Activated CD4-positive, CD25-positive, alpha-beta regulatory T cell treated with anti-CD3 and anti-CD28 coated beads, Interleukin-2, amount 50 U/mL, for 24 hours (primary cell): ENCODE results near the gene COL13A1.

Experiments used
- ATAC-seq, 2 donors: fragments of 150-1000 bp; cut with Tn5 transposase; one replicate each; pipeline ENCODE4 v1.10.0; 2021; ENCODE audit warnings: mild to moderate bottlenecking in 1 of 2, moderate library complexity in 1 of 2

The COL13A1 gene

DNA sequence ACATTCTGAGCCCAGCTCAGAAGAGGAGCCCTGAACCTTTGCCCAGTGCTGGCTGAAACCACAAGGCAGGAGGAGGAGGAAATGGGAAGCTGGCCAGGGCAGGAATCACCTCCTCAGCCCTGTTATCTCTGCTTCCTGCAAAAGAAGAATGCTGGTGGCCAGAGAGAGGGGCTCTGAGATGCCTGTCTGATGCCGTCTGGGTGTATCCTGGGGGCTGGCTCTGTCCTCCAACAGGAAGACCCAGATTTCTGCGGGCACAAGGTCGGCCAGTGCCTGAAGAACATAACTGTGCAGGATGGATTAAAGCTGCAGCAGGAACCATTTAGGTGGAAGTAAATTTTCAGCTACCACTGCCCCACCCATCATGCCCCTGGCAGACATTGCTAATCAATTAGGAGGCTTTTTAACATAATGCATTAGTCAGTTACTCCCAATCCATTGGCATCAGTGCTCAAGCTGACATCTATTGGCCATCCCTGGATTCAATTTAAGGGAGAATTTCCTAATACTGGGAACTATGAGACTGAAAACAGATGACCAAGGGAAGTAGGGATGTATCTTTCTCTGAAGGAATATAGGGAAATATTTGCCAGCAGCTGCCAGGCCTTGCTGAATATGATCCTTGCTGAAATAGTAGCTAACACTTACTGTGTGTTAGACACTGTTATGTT, 67.7 kb downstream of the COL13A1 start:
- ATAC-seq, result no peak

DNA sequence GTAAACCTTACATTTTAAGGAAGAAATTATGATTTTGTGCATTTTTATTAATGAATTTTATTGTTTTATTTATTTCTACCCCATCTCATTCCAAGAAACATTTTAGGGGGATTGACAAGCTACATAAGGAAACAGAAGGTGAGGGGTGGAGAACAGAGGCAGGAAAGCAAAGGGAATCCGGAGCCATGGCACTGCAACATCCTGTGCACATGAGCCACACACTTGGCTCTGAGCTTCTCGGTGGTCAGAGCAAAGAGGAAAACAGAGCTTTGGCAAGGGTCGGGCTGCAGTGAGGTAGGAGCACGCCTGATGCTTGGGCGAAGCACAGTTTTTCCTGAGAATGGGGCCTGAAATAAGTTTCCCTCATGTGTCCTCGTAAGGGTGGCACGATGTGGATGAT, 68.9 kb downstream of the COL13A1 start:
- ATAC-seq, result no peak

DNA sequence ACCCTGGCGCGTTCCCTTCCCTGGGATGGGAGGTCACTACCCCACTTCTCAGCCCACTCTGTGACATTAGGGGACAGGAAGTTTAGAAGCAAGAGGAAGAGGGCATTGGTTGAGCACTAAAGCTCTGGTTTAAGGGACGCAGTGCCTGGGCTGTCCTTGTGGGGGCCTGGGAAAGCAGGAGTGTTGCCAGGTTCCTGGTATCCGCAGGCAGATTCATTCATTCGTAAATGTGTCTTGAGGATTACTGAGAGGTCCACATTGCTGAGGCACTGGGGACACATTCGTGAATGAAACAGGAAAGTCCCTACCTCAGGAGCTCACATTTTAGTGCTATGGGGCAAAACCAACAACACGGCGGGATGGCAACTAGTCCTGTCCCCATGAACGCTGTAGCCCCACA, 69.4 kb downstream of the COL13A1 start:
- ATAC-seq, result no peak

- ATAC-seq, result no peak
These were observed 70.6 kb downstream of the COL13A1 start for GRCh38 chr10:69872323-69872722.

DNA sequence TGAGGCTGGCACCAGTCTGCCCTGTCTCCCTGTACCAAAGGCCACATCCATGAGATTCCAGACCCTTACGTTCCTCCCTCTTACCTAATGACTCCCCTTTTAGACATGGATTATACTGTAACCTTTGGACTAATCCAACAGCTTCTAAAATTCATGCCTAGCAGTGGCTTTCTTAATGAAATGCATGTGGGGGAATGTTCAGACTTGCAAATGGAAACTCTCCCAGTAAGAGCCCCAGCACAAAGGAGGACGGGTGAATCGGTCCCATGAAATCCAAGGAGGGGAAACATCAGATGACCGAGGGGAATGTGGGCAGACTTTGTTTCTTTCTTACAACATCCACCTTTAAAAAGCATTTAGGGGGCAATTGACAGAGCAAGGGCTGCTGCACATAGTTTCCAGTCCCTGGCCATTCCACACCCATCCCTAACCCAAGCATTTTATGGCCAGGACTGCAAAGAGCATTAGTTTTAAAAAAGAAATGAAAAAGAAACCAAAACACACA, 71.5 kb downstream of the COL13A1 start:
- no peak for ATAC-seq

DNA sequence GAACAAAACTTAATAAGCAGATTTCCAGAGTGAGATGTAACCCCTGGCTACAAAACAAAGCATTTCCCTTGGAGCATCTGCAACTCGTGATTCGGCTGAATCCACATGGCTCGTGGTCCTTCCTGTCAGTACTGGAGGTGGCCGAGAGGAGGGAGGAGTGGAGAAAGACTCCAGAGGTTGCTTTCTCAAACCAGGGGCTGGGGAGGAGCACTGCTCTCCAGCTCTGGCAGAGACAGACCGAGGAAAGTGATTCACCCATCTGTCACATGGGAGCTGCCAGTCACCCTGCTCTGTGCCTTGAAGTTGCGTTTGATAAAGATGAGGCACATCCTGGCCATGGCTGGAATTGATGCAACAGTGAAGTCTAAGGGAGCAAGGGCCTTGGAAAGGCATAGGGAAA, 72.7 kb downstream of the COL13A1 start:
- no peak for ATAC-seq

DNA sequence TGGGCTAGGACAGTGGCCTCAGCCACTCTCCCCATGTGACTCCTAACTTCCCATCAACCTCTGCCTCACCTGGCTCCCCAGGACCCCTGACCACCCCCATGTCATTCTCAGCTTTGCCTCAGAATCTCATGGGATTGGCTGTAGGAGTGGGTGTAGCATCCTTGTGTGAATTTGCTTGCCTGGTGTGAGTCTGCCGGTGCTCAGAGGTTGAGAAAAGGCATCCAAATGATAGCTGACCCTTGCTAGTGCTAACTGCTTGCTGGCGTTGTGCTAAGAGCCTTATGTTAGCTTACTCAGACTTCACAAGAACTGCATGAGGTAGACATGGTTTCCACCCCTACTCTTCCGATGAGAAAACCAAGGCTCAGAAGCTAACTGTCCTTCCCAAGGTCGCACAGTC, 74.2 kb downstream of the COL13A1 start:
- ATAC-seq, result no peak

DNA sequence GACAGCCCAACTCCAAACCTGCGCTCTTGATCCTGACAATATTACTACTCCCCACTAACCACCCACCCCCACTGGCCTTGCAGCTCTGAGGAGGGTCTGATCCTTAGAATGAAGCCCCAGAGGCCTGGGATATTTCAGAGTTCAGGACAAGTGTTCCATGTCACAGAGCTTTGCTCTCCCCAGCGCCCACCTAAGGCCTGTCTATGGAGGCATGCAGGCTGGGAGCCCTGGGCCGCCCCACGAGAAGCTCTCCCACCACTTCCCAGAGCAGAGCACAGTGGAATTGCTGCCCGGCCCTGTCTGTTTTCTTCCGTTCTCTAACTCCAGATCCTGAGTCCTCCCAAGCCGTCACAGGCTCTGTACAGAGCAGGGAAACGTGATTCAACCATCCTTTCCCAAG, 74.6 kb downstream of the COL13A1 start:
- no peak for ATAC-seq

DNA sequence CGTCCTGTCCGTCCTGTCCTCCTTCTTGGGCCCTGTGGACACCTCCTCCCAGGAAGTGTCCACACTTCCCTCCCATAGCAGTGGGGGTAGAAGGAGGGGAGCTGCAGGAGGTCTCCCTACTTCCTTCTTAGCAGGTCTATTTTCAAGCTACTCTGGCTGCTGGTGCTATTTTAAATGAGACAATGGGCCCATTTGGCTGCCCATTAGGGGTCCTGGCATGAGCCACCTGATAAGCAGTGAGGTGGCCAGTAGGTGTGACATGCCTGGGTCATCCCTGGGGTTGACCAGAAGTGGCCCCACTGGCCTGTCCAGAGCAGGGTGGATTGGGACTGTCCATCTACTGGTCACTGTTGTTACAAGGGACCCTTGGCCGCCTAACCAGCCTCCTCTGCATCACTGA, 75.2 kb downstream of the COL13A1 start:
- no peak for ATAC-seq

DNA sequence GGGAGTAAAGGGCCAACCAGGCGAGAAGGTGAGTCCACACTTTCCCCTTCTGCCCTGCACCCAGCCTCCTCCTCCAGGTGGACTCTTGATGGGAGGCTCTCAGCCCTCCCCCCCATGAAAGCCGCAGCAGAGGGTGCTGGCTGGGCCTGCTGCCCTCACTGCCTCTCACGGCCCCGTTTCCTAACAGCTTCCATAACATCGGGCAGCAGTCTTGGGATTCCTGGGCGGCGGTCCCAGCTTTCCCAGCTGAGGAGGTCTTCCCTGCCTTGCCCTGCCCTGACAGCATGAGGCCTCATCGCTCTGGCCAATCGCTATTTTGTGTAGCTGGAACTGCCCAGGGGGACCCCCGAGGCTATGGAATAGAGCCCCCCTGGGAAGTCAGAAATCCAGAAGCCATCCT, 76.3 kb downstream of the COL13A1 start:
- ATAC-seq, result no peak

DNA sequence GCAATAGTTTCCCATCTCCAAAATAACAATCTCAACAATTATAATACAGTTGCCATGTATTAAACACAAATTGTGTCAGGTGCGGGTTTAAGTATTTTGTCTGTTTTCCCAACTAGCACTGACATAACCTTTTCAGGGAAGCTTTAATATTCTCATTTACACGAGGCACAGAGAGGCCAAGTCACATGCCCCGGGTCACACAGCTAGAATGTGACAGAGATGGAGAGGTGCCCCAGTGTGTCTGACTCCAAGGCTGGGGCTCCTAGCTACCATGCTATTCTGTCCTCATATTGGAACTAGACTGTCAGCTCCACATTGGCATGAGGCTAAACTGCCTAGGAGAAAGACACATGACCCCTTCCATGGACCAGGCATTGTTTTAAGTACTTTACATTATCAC, 77.2 kb downstream of the COL13A1 start:
- ATAC-seq, result no peak

- ATAC-seq, result no peak
These were observed 78.0 kb downstream of the COL13A1 start for GRCh38 chr10:69879634-69880257.

DNA sequence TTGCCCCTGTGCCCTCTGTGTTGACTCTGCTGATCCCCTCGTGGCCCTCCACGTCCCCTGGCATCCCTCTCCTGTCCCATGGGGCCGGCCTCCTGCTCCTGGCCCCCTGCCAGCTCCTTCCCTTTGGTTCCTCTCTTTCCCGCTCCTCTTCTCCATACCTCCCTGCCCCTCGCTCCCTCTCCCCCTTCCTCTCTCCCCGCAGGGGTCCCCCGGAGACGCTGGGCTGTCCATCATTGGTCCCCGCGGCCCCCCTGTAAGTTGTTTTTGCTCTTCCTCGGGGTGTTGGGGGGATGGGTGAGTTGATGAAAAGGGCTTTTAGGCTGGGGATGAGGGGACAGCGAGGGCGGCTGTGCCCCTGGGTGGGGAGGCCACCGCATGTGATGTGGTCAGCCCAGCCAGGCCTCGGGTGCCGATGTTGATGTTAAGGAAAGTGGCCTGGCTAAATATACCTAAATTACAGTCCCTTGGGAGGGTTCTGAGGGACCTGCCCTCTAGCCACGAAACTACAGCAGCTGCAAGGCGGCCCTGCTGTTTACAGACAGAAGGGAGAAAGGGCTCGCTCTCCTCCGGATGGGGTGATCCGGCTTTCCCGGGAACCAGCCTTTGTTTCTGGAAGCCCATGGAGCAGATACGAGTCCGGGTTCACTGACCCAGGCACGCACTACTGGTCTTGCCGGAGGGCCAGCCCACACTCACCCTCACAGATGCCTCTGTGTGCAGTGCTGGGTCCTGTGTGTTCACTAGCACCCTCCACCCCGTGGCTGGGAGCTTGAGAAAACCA, 78.8 kb downstream of the COL13A1 start:
- ATAC-seq, result no peak

DNA sequence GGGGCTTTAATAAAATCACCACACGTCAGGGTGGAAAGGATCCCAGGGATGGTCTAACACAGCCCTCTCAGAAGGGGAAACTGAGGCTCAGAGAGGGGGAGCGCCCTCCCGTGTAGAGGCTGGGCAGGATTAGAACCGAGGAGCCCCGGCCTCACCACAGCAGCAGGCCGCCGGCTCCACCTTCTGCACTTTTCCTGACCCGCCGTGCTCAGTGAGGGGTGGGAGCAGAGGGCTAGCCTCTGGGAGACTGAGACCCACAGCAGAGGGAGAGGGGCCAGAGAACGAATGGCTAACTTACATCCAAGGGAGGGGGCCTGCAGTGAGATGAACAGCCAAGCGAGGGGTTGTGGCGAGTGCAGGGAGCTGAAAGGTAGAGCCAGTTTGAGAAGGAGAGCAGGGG, 79.5 kb downstream of the COL13A1 start:
- ATAC-seq, result no peak

DNA sequence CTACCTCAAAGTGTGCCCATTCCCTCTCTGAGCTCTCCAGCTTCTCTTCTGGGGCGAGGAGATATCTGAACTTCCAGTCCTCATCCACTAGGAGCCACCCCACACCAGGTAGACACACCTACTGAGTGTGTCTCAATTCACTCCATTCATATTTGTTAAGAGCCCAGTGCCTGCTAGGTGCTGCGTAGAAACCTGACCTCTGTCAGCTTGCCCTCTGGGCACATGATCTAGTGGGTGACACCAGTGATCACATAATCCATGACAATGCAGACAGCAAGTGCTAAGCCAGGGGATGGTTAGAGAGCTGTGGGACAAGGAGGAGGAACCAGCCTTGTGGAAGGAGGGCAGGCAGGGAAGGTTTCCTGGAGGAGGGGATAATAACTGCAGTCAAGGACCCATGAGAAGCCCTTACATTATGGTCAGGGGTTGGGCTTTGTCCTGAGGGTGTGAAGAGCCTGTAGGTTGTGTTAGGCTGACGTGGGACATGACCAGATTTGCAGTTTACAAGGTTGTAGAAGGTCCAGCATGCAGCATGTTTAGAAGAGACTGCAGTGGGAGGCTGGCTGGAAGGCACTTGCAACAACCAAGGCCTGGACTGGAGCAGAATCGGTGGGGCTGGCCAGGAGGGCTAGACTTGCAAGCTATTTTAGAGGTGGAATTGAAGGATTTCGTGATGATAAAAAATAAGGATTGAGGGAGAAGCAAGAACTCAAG, 81.8 kb downstream of the COL13A1 start:
- ATAC-seq, result no peak

DNA sequence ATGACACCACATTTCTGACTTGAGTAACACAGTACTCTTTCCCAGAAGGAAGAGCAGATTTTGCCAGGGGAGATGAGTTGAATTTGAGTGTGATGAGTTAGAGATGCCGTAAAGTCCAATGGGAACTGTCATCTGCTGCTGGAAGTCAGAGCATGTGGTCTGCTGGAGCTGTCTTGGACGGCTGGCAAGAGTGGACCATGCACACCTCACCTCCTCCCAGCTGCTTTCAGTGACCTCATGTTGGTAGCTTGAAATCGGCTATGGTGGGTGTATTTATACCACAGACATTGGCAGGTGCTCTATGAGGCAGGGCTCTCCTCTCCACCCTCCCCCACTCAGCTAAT, 82.3 kb downstream of the COL13A1 start:
- no peak for ATAC-seq

GRCh38 chr10:69884686-69885085, 83.0 kb downstream of the COL13A1 start:
- no peak for ATAC-seq

DNA sequence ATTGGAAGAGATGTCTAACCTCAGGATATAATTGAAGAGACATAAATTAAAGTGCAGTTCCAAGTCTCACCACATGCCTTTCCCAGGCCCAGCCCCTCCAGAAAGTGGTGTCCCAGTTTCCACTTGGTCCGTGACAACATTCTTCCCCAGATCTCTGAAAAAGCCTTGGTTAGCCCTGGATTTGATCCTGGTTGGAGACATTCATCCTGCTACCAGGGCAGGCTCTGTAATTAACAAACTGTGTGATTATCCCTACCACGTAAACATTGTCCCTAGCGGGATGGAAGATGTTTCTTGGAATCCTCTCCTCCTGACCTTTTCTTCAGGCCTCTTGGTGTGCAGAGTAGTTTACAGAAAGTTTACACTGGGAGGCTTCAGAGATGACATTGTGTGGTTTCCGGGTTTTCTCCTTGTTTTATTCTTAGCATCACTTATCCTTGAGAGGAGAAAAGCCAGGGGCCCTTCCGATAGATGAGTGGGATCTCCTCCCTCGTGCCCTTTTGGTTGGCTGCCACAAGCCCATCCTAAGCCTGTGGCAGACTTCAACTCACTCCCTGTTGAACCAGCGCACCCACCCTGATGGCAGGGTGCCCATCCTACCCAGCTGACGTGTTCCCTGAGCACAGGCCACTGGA, 83.8 kb downstream of the COL13A1 start:
- no peak for ATAC-seq

- ATAC-seq, result no peak
These were observed 87.3 kb downstream of the COL13A1 start for GRCh38 chr10:69888882-69889584.

GRCh38 chr10:69890065-69890847, 88.5 kb downstream of the COL13A1 start:
- no peak for ATAC-seq

GRCh38 chr10:69891057-69891617, 89.4 kb downstream of the COL13A1 start:
- ATAC-seq, result no peak
